Endometrium (tissue), 2 donors: Measurements from ENCODE around the gene DNAJC30.

Experiments
- FAIRE-seq: peaks from 2 replicates; lab custom pipeline; 2012; peaks lifted over from hg19 to GRCh38; lab: Jason Lieb, UNC
- donor health status: control.
- donor health status: control.

The DNAJC30 gene

DNA sequence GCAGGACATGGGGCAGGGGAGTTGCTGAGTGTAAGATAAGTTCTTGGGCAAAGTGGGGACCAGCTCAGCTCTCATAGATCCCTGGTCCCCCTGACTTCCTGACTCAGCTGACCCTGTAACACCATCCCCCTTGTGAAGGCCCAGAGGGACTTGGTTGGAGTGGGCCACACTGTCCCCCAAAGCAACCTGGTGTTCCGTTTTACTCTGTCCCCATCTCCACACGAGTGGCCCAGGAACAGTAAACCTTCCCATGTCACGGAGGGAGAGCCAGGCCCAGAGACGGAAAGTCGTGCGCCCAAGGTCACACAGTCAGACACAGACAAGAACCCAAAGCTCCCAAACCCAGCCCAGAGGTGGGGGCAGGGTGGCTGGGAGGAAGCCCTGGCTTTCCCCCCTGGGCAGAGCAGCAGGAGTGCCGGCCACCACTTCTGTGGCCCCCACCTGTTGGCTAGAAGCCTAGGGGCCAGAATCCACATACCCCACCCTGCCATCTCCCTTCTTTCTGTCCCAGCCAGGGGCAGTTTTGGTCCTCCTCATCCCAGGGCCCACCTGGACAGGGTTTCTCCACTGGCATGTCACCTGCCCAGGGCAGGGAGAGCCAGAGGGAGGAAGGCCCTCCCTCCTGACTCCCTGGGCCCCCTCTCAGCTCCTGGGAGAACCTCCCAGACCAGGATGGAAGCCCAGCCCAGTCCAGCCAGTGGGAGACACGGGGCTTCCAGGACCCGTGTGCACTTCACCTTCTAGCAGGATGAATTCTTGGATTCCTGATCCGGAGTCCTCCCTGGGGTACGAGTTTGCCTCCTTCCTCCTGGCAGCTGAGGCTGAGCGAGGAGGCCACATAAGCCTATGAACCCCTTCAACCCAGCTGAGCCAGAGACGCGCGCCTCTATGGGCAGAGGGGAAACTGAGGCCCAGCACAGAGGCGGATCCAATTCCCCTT is 36.2 kb downstream of the DNAJC30 start:
- FAIRE-seq = no peak

DNA sequence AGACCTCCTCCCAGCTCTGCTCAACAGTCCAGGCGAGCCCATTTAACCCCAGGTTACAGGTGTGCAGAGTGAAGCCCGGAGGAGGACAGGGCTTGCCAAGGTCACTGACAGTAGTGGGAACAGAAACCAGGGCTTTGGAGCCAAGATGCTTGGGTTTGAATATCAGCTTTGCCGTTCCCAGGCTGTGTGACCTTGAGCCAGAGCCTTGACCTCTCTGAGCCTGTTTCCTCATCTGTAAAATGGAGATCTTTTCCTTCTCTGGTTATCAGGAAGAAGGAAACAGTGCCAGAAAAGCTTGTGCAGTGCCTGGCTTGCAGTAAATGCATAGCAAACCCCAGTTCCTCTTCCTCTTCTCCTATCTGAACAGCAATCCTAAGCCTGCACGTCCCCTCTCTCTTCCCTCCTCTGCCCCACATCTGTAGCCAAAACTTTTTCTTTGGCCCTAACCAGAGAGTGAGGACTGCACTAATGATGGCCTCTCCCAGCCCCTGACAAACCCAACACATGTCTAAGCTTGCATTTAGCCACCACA is 37.5 kb downstream of the DNAJC30 start:
- no peak for FAIRE-seq

- no peak for FAIRE-seq
Measured at GRCh38 chr7:73644688-73645286, 38.5 kb downstream of the DNAJC30 start.

DNA sequence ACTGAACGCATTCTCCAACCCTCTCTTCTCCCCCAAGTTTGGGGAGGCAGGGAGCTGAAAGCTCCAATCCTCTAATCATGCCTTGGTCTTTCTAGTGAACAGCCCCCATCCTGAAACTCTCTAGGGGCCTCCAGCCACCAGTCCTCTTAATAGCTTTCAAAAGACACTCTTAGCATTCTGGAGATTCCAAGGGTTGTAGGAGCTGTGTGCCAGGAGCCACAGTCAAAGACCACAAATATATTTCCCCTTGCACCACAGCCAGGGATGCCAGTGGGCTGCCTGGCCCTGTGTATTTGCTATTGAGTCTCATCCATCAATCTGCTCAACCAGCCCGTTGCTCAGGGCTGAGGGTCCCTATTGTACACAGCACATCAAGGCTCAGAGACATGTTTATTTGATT is 40.4 kb downstream of the DNAJC30 start:
- FAIRE-seq = no peak

DNA sequence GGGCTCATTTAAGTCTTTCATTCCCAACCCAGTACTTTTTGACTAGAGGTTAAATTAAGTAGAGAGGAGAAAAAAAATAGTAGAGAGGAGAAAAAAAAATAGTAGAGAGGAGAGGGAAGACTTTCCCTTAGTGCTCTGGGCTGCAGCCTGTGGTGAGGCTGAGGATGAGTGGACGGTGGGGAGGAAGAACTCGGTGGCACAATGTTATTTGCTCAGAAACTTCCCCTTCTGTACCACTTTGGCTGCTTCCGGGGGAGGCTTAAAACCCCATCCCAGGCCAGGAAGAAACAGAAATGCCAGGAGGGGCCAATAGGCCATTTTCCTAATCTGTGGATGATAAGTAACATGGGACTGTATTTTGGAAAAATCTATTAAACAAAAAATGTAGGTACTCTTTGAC is 44.3 kb downstream of the DNAJC30 start:
- FAIRE-seq = no peak

DNA sequence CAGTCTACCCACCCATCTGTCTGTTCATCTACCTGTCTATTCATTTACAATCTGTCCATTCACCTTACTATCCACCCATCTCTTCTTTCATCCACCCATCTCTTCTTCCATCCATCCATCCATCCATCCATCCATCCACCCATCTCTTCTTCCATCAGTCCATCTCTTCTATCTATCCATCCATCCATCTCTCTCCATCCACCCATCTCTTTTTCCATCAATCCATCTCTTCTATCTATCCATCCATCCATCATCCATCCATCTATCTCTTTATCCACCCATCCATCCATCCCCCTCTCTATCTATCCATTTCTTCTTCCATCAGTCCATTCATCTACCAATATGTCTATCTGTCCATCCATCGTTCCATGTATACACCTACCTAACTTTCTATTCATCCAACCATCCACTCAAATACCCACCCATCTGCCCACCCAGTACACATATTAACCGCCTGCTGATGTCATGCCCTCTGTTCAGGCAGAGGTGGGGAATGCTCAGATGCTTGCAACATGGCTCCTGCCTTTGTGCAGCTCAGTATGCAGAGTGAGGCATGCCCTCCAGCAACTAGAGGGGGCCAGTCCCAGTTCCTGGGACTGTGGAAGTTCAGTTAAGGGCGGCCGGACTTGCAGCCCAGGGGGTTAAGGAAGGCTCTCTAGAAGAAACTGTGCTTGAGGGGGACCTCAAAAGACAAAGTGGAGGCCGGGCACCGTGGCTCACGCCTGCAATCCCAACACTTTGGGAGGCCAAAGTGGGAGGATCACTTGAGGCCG is 47.6 kb downstream of the DNAJC30 start:
- FAIRE-seq = no peak

DNA sequence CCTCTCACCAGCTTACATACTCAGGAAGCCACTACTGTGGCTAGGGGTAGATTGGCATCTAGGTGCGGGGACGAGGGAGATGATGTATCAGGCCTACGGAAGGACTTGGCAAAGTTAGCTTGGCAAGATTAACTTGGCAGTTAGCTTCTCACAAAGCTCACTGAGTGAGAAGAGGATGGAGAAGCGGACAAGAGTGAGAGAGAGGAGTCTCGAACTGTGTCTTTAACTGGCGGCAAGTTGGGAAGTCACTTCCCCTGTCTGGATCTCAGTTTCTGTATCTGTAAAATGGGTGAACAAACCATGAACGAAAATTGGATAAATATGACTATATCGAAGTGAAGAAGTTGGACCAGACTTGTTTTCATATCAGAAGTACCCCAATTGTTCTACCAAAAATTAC is 49.4 kb downstream of the DNAJC30 start:
- FAIRE-seq = no peak

DNA sequence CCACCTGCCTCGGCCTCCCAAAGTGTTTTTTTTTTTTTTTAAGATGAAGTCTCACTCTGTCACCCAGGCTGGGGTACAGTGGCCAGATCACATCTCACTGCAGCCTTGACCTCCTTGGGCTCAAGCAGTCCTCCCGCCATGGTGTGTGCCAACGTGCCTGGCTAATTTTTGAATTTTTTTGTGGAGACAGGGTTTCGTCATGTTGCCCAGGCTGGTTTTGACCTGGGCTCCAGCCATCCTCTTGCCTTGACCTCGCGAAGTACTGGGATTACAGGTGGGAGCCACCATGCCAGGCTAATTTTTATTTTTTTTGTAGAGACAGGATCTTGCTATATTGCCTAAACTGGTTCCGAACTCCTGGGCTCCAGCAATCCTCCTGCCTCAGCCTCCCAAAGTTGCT is 49.9 kb downstream of the DNAJC30 start:
- no peak for FAIRE-seq

GRCh38 chr7:73631558-73631957 is 51.7 kb downstream of the DNAJC30 start:
- FAIRE-seq = no peak
